Keratinocyte (primary cell): Measurements from ENCODE around the gene RETSAT. TPM values are rescaled to one million over a fixed set of nuclear protein-coding genes. Genes with fewer than 3 reads are reported as not detected.

Experiments used
- DNase-seq: peaks from one replicate; pipeline ENCODE4 v3.0.0-alpha.2; 2011; ENCODE audit warnings: low read depth, missing footprints, low spot score
- FAIRE-seq: peaks from 2 replicates; lab custom pipeline; 2011; peaks lifted over from hg19 to GRCh38; lab: Jason Lieb, UNC
- H2AFZ ChIP-seq: 2 replicates; pipeline ENCODE4 v1.6.0; 2012; ENCODE audit warnings: low read length, control low read depth, inconsistent platforms; ENCODE audit not compliant: control insufficient read depth
- H3K27ac ChIP-seq: 2 replicates; pipeline ENCODE4 v1.5.1; 2011; ENCODE audit warnings: low read length; ENCODE audit not compliant: control insufficient read depth, insufficient read depth
- H3K27me3 ChIP-seq: 3 replicates; pipeline ENCODE4 v1.6.0; 2011; ENCODE audit warnings: low read length; ENCODE audit not compliant: control insufficient read depth, insufficient read depth; ENCODE audit errors: extremely low read depth
- H3K36me3 ChIP-seq, 2 experiments: 2 replicates in 1 of 2; 3 replicates in 1 of 2; pipeline ENCODE4 v1.5.1; 2011; ENCODE audit warnings: low read length in 2 of 2, mild to moderate bottlenecking in 1 of 2; ENCODE audit not compliant: control insufficient read depth in 2 of 2, insufficient read depth in 2 of 2; ENCODE audit errors: extremely low read depth in 1 of 2
- H3K4me1 ChIP-seq: 3 replicates; pipeline ENCODE4 v1.5.1; 2011; ENCODE audit warnings: low read length; ENCODE audit not compliant: control insufficient read depth, insufficient read depth; ENCODE audit errors: extremely low read depth
- H3K4me2 ChIP-seq: 3 replicates; pipeline ENCODE4 v1.6.0; 2011; ENCODE audit warnings: low read depth, low read length; ENCODE audit not compliant: control insufficient read depth, insufficient read depth; ENCODE audit errors: extremely low read depth
- H3K4me3 ChIP-seq, 3 experiments: fragments of 200-600 bp in 1 of 3; sonication (generic) in 1 of 3; 2 replicates in 2 of 3; 3 replicates in 1 of 3; pipeline ENCODE4 v1.5.1; 2011 to 2016; ENCODE audit warnings: low read length in 3 of 3, mild to moderate bottlenecking in 3 of 3, control low read depth in 2 of 3, inconsistent platforms in 1 of 3, low read depth in 1 of 3, mixed read lengths in 1 of 3, mixed run types in 1 of 3, moderate library complexity in 1 of 3; ENCODE audit not compliant: control insufficient read depth in 2 of 3, insufficient read depth in 2 of 3; ENCODE audit errors: extremely low read depth in 1 of 3
- H3K79me2 ChIP-seq: 2 replicates; pipeline ENCODE4 v1.6.0; 2012; ENCODE audit warnings: low read length; ENCODE audit not compliant: control insufficient read depth, insufficient read depth
- H3K9ac ChIP-seq: 3 replicates; pipeline ENCODE4 v1.6.0; 2011; ENCODE audit warnings: low read length; ENCODE audit not compliant: control insufficient read depth, insufficient read depth; ENCODE audit errors: extremely low read depth
- H3K9me1 ChIP-seq: 3 replicates; pipeline ENCODE4 v1.6.0; 2011; ENCODE audit warnings: low read length; ENCODE audit not compliant: control insufficient read depth, insufficient read depth; ENCODE audit errors: extremely low read depth
- H3K9me3 ChIP-seq: 2 replicates; pipeline ENCODE4 v1.5.1; 2012; ENCODE audit warnings: low read depth, low read length; ENCODE audit not compliant: control insufficient read depth
- H4K20me1 ChIP-seq: 3 replicates; pipeline ENCODE4 v1.6.0; 2011; ENCODE audit warnings: low read length; ENCODE audit not compliant: control insufficient read depth, insufficient read depth; ENCODE audit errors: extremely low read depth
- EZH2 ChIP-seq: IDR thresholded peaks from one replicate; pipeline ENCODE4 v1.6.1; 2012; ENCODE audit warnings: inconsistent platforms, mild to moderate bottlenecking, low read length, moderate library complexity
- dilution Hi-C: fragments of 300-500 bp; cut with MboI; formaldehyde crosslinking; loops from one replicate; pipeline ENCODE4 v1.7.0; 2020; ENCODE audit warnings: low sequenced_read_pairs; ENCODE audit not compliant: extremely low pct_ligation_motif_present
- polyA plus RNA-seq, 5 experiments: library from polyadenylated mRNA; depleted of rRNA in 3 of 5; stranded (reverse) in 3 of 5; stranded (forward) in 1 of 5; unstranded in 1 of 5; fragments of >200 nt; gene quantifications; 1 replicate in 1 of 5; 2 replicates in 3 of 5; 3 replicates in 1 of 5; pipeline versions ENCODE4 v1.2.1 to v1.2.3, GENCODE V29; 2011 to 2012; ENCODE audit warnings: missing spikeins in 2 of 5, low read depth in 1 of 5, low replicate concordance in 1 of 5
- TF ChIP-seq, protein P1 (sequence below), 3 experiments: IDR thresholded peaks in 1 of 3; conservative IDR thresholded peaks in 1 of 3; optimal IDR thresholded peaks in 1 of 3; 2 replicates in 2 of 3; 3 replicates in 1 of 3; pipeline versions ENCODE3 to v1.5.1; 2011; ENCODE audit warnings: low read length in 3 of 3, mild to moderate bottlenecking in 3 of 3, moderate library complexity in 2 of 3, control low read depth in 1 of 3, inconsistent platforms in 1 of 3; ENCODE audit not compliant: insufficient read depth in 2 of 3; ENCODE audit errors: extremely low read depth in 1 of 3

The RETSAT gene
- polyA plus RNA-seq, 1 donor (not counting 4 experiments of a cell fraction or from before 2014, with no cell fraction given) = 74.0 TPM

DNA sequence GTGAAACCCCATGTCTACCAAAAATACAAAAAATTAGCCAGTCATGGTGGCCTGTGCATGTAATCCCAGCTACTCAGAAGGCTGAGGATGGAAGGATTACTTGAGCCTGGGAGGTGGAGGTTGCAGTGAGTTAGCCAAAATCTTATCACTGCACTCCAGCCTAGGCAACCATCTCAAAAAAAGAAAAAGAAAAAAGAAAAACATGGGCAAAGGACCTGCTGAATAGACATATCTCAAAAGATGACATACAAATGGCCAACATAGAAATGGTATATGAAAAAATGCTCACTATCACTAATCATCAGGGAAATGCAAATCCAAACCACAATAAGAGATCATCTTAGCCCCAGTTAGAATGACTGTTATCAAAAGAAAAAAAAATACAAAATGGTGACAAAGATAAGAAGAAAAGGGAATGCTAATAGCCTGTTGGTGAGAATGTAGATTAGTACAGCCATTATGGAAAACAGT lies 25.1 kb downstream of the RETSAT start:
- Histone ChIP-seq H3K79me2 (peaks cover 32% of the 10 kb centered on the region), H3K4me2 (no peak overlapping the region), H3K9me1 (no peaks in the 10 kb centered on the region), H3K27me3 (no peaks in the 10 kb centered on the region), H3K27ac (no peak overlapping the region), H4K20me1 (peaks cover 12% of the 10 kb centered on the region), H3K9me3 (no peaks in the 10 kb centered on the region), H2AFZ (no peak overlapping the region), H3K4me3 (no peak overlapping the region), H3K4me1 (peaks cover 18% of the 10 kb centered on the region), H3K9ac (no peak overlapping the region), H3K36me3 (peaks cover 7% of the 10 kb centered on the region in 2 experiments)
- dilution Hi-C loops = no loop called here
- FAIRE-seq = no peak
- no peak for DNase-seq
- TF ChIP-seq EZH2 = no peak
- TF ChIP-seq, protein P1, sequence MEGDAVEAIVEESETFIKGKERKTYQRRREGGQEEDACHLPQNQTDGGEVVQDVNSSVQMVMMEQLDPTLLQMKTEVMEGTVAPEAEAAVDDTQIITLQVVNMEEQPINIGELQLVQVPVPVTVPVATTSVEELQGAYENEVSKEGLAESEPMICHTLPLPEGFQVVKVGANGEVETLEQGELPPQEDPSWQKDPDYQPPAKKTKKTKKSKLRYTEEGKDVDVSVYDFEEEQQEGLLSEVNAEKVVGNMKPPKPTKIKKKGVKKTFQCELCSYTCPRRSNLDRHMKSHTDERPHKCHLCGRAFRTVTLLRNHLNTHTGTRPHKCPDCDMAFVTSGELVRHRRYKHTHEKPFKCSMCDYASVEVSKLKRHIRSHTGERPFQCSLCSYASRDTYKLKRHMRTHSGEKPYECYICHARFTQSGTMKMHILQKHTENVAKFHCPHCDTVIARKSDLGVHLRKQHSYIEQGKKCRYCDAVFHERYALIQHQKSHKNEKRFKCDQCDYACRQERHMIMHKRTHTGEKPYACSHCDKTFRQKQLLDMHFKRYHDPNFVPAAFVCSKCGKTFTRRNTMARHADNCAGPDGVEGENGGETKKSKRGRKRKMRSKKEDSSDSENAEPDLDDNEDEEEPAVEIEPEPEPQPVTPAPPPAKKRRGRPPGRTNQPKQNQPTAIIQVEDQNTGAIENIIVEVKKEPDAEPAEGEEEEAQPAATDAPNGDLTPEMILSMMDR (optimal IDR thresholded peaks at IDR 0.05 in 1 of 3, IDR thresholded peaks at IDR 0.05 in 1 of 3, conservative IDR thresholded peaks at IDR 0.05 in 1 of 3; ENCODE audit: extremely low read depth in 1 of 3, insufficient read depth in 2 of 3, low read length in 3 of 3) = no peak

DNA sequence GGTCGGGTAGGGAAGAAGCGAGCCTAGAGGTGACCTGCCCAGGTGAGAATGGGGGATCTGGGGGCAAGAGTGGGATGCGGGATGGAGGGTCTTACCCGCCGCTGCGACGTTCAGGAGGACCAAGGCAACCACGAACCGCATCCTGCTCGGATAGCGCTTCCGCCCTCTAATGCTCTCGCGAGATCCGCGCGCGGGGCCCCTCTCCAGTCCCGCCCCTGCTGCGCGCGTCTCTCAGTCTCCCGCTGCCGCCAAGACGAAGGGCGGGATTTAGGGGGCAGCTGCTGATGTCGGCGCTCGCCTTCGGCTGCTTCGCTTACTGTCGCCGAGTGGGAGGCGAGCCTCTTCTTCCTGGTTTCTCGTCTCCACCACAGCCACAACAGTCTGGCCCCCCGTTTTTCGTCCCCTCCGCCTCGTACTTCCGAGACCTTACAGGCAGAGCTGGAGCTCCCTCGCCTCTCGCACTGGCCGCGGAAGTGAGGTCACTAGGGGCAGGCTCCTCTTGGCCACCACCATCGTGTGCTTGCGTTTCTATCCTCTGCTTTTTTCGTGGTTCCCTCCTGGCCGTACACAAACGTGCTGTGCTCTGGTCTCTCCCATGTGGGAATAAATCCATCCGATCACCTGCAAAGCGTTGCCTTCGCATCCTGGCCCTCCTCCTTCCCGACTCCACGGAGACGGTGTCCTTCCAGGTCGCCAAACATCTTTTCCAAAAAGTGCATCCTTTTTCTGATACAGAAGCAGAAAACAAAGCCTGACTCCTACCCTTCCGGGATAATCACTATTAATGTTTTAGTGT lies 26.3 kb downstream of the RETSAT start, which contains the start of gene TGOLN2:
TGOLN2 (minus strand) TSS at position 168 of the 796 bp plus-strand sequence; CDS start at position 141, 27 bp downstream.
- H3K4me3 ChIP-seq = peak within 1 kb of the TSS; percentile 69 to 87 (median 85)
- peak; percentile 46 for DNase-seq
- peaks cover 2% of the 10 kb centered on the region for H3K9me1 ChIP-seq
- no peak for TF ChIP-seq EZH2
- TF ChIP-seq, protein P1 (optimal IDR thresholded peaks at IDR 0.05 in 1 of 3, IDR thresholded peaks at IDR 0.05 in 1 of 3, conservative IDR thresholded peaks at IDR 0.05 in 1 of 3; ENCODE audit: extremely low read depth in 1 of 3, insufficient read depth in 2 of 3, low read length in 3 of 3) = no peak
- H3K27ac ChIP-seq = peak within 1 kb of the TSS; percentile 91
- H3K9ac ChIP-seq = peak within 1 kb of the TSS; percentile 91
- H3K4me1 ChIP-seq = peaks cover 18% of the 10 kb centered on the region
- H3K79me2 ChIP-seq = peaks cover 39% of the 10 kb centered on the region
- H3K36me3 ChIP-seq = peaks cover 14 to 15% of the 10 kb centered on the region in 2 experiments
- H2AFZ ChIP-seq = peak within 1 kb of the TSS; percentile 97
- no peak for FAIRE-seq
- no peaks in the 10 kb centered on the region for H3K27me3 ChIP-seq
- peaks cover 12% of the 10 kb centered on the region for H4K20me1 ChIP-seq
- H3K4me2 ChIP-seq = peak within 1 kb of the TSS; percentile 83
- dilution Hi-C loops = no loop called here
- H3K9me3 ChIP-seq = no peaks in the 10 kb centered on the region
